Posterior cingulate gyrus (tissue), 11 donors: Measurements from ENCODE around the gene ZFP64.
"Not testable (repeated sequence)": the region's sequence is repeated elsewhere in the genome, so short reads cannot be mapped to it uniquely, and the experiment has no call there.

ENCODE experiments used
- DNase-seq, 10 donors: peaks; one replicate each; pipeline versions ENCODE4 v3.0.0 to v3.0.0-alpha.2; 2020 to 2021; ENCODE audit warnings: mixed read lengths in 3 of 10
- intact Hi-C: fragments of 100-400 bp; cut with DNase I; formaldehyde crosslinking; loops from one replicate; pipeline ENCODE4 v1.15.1; 2023

The ZFP64 gene

DNA sequence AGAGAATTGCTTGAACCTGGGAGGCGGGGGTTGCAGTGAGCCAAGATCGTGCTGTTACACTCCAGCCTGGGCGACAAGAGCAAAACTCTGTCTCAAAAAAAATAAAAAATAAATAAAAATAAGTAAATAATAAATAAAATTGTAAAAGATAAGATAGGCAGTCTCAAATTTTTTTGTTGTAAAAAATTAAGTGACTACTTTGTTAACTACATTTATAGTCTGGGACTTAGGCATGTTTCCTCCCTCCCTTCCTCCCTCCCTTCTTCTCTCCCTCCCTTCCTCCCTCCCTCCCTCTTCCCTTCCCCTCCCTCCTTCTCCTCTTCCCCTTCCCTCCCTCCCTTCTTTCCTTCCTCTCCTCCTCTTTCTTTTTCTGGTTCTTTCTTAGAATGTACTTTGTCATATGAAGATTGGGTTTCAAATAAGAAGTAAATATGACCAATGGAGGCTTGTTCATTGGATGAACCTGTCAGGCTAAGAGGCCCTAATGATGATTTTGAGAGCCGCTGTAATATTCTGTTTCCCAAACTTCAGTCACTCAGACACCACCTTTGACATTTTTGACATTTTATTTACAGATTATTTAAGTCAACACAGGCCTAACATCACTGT lies 24.2 kb downstream of the ZFP64 start:
- intact Hi-C loops: no loop called here
- no peak for DNase-seq

DNA sequence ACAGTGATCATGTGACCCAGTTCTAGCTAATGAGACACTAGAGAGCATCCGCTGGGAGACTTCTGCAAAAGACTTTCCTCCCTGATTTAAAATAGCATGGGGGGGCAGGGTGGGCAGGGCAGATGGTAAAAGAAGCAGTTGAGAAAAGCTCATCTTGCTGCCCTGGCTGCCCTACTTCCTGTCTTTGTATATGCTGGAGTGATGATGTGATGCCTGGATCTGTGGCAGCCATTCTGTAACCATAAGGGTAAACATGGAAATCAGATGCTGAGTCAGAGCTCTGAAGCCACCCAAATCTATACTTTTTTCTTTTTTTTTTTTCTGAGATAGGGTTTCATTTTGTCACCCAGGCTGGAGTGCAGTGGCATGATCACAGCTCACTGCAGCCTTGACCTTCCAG lies 25.4 kb downstream of the ZFP64 start:
- no peak for DNase-seq
- intact Hi-C loops: no loop called here

DNA sequence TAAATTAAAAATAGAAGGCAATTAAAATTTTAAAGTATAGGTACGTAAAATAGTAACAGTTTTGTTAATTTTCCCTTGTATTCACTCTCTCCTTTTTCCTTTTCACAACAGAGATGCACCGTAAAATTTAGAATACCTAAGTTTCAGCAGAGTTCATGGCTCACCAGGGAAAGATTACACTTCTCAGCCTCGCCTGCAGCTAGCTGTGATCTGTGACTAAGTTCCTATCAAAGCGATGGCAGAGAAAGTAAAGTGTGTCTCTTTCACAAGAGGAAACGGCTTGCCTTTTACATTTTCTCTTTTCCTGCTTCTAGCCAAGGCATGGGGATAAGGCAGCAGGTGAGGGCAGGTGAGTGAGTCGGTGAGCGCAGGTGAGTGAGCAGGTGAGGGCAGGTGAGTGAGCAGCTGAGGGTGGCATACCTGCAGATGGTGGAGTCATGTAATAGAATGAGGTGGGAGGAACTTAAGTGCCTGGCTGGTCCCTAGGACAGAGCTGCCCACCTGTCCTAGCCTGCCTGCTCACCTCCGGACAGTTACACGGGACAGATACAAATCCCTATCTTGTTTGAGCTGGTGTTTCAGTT lies 30.9 kb downstream of the ZFP64 start:
- intact Hi-C loops: no loop called here

DNA sequence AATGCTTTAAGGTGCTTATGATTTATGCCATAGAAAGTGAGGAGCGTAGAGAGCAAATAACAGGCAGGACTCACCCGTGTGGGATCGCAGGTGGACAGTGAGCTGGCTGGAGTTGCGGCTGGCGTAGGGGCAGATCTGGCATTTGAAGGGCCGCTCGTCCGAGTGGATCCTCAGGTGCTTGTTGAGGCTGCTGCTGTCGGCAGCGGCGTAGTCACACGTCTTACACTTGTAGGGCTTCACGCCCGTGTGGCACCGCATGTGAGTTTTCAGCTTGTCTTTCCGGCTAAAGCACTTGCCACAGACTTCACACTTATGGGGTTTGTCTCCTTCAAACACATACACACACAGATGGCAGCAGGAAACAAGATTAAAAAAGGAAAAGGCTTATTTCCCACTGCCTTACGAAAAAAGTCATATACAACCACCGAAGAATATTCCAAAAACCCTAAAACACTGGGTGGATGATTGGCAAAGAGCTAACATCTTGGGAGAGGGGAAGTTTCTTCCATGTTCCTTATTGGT lies 31.5 kb downstream of the ZFP64 start:
- intact Hi-C loops: no loop called here
- peak in 3 of 10 donors; percentile 11 to 83 (median 24) for DNase-seq

More for the DNA sequence above, 30.9 kb downstream of the ZFP64 start:
- no peak for DNase-seq

- DNase-seq: no peak
- intact Hi-C loops: no loop called here
Measured at GRCh38 chr20:52154575-52154974, 37.0 kb downstream of the ZFP64 start.

DNA sequence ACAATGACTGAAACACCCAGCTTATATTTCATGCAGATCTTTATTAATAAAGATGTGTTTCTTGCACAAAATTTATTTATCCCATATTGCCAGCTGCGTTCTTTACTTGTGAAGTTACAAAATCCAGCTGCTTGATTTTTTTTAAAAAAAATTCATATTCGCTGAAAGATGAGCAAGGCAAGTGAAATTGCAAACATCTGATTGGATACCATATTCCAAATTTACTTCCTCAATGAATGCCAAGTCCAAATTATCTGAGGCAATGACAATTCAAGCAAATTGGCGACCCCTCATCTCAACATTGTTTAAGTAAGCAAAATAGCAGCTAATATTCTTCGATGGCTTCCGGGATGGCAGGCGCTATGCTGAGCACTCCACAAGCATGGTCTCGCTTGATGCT lies 37.7 kb downstream of the ZFP64 start:
- DNase-seq: no peak
- intact Hi-C loops: no loop called here

GRCh38 chr20:52152921-52153320 lies 38.7 kb downstream of the ZFP64 start:
- DNase-seq: no peak
- intact Hi-C loops: no loop called here

DNA sequence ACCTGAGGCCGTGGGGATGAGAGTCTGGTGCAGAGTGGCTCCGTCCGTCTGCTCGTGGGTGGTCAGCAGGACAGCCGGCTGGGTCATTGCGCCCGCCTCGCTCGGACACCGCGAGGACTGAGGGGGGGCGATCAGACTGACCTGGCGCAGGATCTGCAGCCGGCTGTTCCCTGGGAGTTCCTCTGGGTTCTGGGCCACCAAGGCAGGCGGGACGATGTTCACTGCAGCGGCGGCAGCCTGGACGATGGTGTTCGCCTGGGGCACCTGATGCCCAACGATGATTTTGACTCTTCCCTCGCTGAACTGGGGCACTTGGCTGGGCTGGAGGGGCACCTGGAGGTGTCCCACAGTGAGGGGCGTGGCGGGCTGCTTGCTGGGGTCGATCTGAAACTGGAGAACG lies 39.2 kb downstream of the ZFP64 start:
- intact Hi-C loops: no loop called here

DNA sequence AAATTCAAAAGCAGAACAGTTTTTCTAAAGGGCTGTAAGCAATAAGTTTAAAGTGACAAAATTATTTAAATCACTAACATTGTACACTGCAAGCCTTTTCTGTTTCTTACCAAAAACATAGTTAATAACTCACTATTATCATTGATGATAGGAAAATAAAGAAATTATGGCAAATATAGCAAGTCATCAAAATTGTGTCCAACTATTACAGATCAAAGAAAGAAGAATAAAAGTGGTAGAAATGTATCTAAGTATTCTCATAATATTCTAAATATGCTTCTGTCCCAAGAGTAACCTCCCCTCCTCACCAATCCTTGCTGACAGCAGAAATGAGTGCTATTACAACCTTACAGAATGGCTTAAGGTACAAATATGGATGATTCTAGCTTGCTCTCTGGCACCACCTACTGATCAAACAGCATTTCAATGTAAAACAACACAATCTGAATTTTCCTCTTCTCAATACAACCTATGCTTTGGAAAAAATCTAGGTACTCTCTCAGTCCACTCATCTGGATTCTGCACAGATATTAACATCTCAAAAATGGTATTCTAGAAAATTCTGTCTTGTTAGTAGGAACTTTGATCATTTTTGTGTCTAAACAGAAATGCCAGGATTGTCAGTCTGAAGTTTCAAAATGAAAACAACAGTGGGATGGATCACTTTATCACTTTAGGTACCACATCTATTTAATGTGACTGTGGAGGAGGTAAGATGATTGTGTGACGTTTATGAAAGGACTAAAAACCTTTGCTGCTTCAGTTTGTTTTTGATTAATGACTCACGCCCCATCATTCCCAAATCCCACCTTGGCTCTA lies 40.9 kb downstream of the ZFP64 start:
- DNase-seq: no peak
- intact Hi-C loops: no loop called here

More for the DNA sequence above, 39.2 kb downstream of the ZFP64 start:
- DNase-seq: no peak

GRCh38 chr20:52145587-52145986 lies 46.0 kb downstream of the ZFP64 start:
- no peak for DNase-seq
- intact Hi-C loops: no loop called here

DNA sequence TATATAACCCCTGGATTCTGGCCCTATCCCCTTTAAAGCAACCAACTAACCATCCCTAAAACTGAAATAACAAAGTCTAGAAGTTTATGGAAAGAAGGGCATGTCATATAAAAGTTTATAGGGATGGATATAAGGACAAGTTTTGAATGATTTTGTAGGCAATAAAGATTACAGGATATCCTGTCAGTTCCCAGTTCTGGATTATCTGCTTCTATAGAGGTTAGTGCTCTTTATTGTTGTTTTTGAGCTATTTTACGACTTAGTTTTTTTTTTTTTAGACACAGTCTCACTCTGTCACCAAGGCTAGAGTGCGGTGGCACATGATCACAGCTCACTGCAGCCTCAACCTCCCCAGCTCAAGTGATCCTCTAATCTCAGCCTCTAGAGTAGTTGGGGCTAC lies 48.3 kb downstream of the ZFP64 start:
- intact Hi-C loops: no loop called here
- DNase-seq: no peak

GRCh38 chr20:52142757-52143156 lies 48.8 kb downstream of the ZFP64 start:
- no peak for DNase-seq
- intact Hi-C loops: no loop called here

DNA sequence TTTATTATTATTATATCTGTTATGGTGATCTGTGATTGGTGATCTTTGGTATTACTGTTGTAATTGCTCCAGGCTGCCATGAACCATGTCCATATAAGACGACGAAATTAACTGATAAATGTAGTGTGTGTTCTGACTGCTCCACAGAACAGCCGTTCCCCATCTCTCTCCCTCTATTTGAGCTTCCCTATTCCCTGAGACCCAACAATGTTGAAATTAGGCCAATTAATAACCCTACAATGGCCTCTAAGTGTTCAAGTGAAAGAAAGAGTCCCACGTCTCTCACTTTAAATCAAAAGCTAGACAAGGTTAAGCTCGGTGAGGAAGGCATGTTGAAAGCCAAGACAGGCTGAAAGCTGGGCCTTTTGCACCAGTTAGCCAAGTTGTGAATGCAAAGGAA lies 51.6 kb downstream of the ZFP64 start:
- no peak for DNase-seq
- intact Hi-C loops: no loop called here

DNA sequence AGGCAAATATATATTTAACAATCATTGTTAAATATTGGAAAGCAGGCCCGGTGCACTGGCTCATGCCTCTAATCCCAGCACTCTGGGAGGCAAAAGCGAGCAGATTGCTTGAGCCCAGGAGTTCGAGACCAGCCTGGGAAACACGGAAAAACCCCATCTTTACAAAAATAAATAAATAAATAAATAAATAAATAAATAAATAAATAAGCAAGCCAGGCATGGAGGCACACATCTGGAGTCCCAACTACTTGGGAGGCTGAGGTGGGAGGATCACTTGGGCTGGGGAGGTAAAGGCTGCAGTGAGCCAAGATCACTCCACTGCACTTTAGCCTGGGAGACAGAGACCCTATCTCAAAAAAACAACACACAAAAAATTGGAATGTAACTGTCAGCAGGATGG lies 53.7 kb downstream of the ZFP64 start:
- no peak for DNase-seq
- intact Hi-C loops: no loop called here

DNA sequence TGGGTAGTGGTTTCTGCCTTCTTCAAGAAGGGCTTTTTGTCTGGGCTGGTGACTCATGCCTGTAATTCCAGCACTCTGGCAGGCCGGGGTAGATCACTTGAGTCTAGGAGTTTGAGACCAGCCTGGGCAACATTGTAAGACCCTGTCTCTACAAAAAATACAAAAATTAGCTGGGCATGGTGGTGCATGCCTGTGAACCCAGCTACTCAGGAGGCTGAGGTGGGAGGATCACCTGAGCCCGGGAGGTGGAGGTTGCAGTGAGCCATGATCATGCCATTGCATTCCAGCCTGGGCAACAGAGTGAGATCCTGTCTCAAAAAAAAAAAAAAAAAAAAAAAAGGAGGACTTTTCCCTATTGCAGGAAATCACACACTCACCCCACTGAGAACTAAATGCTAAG lies 57.9 kb downstream of the ZFP64 start:
- DNase-seq, intact Hi-C loops: not testable (repeated sequence)

DNA sequence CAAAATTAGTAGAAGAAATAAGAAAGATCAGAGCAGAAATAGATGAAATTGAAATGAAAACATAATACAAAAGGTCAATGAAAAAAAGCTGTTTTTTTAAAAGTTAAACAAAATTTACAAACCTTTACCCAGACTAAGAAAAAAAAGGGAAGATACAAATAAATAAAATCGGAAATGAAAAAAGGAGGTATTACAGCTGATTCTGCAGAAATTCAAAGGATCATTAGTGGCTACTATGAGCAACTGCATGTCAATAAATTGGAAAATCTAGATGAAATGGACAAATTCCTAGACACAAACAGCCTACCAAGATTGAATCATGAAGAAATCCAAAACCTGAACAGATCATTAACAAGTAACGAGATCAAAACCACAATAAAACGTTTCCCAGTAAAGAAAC lies 59.2 kb downstream of the ZFP64 start:
- no peak for DNase-seq
- intact Hi-C loops: no loop called here

DNA sequence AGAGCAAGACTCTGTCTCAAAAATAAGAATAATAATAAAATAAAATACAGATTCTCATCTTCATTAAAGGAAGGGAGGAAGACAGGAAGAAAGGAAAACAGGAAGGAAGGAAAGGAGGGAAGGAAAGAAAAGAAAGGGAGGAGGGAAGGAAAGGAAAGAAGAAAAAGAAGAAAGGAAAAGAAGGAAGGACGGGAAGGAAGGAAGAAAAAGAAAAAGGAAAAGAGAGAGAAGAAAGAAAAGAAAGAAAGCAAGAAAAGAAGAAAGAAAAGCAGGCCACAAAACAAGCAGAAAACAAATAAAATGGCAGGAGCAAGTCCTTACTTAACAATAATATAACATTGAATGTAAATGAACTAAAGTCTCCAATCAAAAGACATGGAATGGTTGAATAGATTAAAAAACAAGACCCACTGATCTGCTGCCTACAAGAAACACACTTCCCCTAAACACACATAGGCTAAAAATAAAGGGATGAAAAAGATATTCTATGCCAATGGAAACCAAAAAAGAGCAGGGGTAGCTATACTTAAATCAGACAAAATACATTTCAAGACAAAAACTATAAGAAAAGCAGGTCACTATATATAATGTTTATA lies 60.4 kb downstream of the ZFP64 start:
- intact Hi-C loops: no loop called here
- DNase-seq: no peak

- no peak for DNase-seq
- intact Hi-C loops: no loop called here
Measured at GRCh38 chr20:52130406-52130805, 61.2 kb downstream of the ZFP64 start.

DNA sequence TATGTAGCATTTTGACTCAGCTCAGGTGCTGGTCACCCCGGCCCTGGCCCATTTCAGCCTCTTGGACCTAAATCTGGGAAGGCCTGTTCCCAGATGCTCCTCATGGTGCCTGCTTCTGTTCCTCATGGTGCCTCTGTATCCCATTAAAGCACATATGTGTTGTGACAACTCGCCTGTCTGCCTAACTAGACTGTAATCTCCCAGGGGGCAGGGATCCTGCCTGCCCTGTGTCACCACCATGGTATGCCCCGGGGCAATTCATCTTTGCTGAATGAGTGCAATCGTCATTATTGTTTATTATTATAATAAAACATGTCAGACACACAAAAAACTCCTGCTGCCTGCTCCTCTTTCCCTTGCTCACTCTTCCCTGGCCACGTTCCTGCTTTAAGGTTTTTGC lies 62.0 kb downstream of the ZFP64 start:
- DNase-seq: no peak
- intact Hi-C loops: no loop called here

- DNase-seq: no peak
- intact Hi-C loops: no loop called here
Measured at GRCh38 chr20:52127309-52127708, 64.3 kb downstream of the ZFP64 start.

DNA sequence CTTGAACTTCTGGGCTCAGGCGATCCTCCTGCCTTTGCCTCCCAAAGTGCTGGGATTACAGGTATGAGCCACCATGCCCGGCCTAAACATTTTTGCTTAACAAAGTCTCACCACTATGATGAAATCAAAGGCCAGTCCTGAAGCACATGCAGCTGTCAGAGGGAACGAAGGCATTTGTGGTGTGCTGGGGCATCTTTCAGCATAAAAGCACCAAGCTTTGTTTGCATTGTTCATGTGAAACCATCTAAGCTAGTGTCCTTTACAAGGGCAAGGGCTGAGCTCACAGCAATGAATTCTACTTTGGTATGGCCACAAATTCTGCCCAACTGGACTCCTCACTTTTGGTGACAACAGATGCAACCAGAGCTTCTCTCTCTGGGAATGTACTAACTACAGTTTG lies 66.8 kb downstream of the ZFP64 start:
- intact Hi-C loops: no loop called here
- DNase-seq: no peak
